Measurements from ENCODE around the gene ACACB. TPM values are rescaled to one million over a fixed set of nuclear protein-coding genes. Genes with fewer than 3 reads are reported as not detected.
"Not testable (repeated sequence)": the region's sequence is repeated elsewhere in the genome, so short reads cannot be mapped to it uniquely, and the experiment has no call there.

Gene ACACB
- total RNA-seq, 1 experiment from 2014 or later, result 2.2 TPM

- no peak for DNase-seq (ENCODE audit: low spot score)
These were observed 24.2 kb downstream of the ACACB start for GRCh38 chr12:109140560-109140959.

- no peak for DNase-seq (ENCODE audit: low spot score)
These were observed 27.8 kb downstream of the ACACB start for GRCh38 chr12:109144224-109144623.

GRCh38 chr12:109147126-109147525 lies 30.7 kb downstream of the ACACB start:
- DNase-seq (ENCODE audit: low spot score), result not testable (repeated sequence)

GRCh38 chr12:109147954-109148353 lies 31.6 kb downstream of the ACACB start:
- DNase-seq (ENCODE audit: low spot score), result peak; percentile 15

GRCh38 chr12:109150124-109150640 lies 33.8 kb downstream of the ACACB start:
- DNase-seq (ENCODE audit: low spot score), result no peak

- no peak for DNase-seq (ENCODE audit: low spot score)
These were observed 35.1 kb downstream of the ACACB start for GRCh38 chr12:109151457-109151856.

GRCh38 chr12:109153821-109154441 lies 37.5 kb downstream of the ACACB start:
- DNase-seq (ENCODE audit: low spot score), result no peak

GRCh38 chr12:109154451-109155438 lies 38.4 kb downstream of the ACACB start:
- peak; percentile 45 for DNase-seq (ENCODE audit: low spot score)

GRCh38 chr12:109156036-109156435 lies 39.6 kb downstream of the ACACB start:
- no peak for DNase-seq (ENCODE audit: low spot score)

- DNase-seq (ENCODE audit: low spot score), result no peak
These were observed 40.2 kb downstream of the ACACB start for GRCh38 chr12:109156586-109156985.

GRCh38 chr12:109157986-109158385 lies 41.6 kb downstream of the ACACB start:
- DNase-seq (ENCODE audit: low spot score), result no peak

- no peak for DNase-seq (ENCODE audit: low spot score)
These were observed 44.0 kb downstream of the ACACB start for GRCh38 chr12:109160433-109160832.

- no peak for DNase-seq (ENCODE audit: low spot score)
These were observed 44.5 kb downstream of the ACACB start for GRCh38 chr12:109160873-109161272.

- no peak for DNase-seq (ENCODE audit: low spot score)
These were observed 46.2 kb downstream of the ACACB start for GRCh38 chr12:109162551-109162950.

GRCh38 chr12:109163167-109163566 lies 46.8 kb downstream of the ACACB start:
- no peak for DNase-seq (ENCODE audit: low spot score)

GRCh38 chr12:109165599-109165998 lies 49.2 kb downstream of the ACACB start:
- no peak for DNase-seq (ENCODE audit: low spot score)

GRCh38 chr12:109166371-109166770 lies 50.0 kb downstream of the ACACB start:
- no peak for DNase-seq (ENCODE audit: low spot score)

GRCh38 chr12:109167781-109168180 lies 51.4 kb downstream of the ACACB start:
- no peak for DNase-seq (ENCODE audit: low spot score)

- DNase-seq (ENCODE audit: low spot score), result no peak
These were observed 52.9 kb downstream of the ACACB start for GRCh38 chr12:109169262-109169661.

GRCh38 chr12:109169686-109170085 lies 53.3 kb downstream of the ACACB start:
- no peak for DNase-seq (ENCODE audit: low spot score)

GRCh38 chr12:109170324-109170723 lies 53.9 kb downstream of the ACACB start:
- DNase-seq (ENCODE audit: low spot score), result no peak

- DNase-seq (ENCODE audit: low spot score), result not testable (repeated sequence)
These were observed 56.4 kb downstream of the ACACB start for GRCh38 chr12:109172787-109173186.

All from H4 (cell line).